Measurements from ENCODE around the gene ADAM8. TPM values are rescaled to one million over a fixed set of nuclear protein-coding genes. Genes with fewer than 3 reads are reported as not detected.

The ADAM8 gene
- total and polyA plus RNA-seq, 2 of the 8 experiments (the other 6 are each of a cell fraction or from before 2014, with no cell fraction given), result 4.6 TPM

DNA sequence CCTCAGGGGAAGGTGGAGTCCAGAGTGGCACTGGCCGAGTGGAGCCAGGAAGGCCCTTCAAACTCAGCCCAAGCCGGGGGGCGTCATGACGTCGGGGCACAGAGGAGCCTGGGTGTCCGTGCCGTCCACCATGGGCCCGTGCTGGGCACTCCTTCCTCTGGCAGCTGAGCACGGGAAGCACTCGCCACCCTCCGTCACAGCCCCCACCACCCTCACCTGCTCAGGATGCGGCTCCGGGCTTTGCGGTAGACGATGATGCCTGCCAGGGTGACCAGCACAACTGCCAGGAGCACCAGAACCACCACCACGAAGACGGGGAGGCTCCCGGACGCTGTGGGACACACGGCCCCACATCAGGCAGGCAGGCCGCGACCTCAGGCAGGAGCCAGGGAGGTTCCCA, 8.1 kb downstream of the ADAM8 start:
- H2AK5ac ChIP-seq (ENCODE audit: low read depth, low read length), result no peak overlapping the region; the same call in 1 of the 2 replicates
- DNase-seq (ENCODE audit: low read depth in 1 of 2, low spot score in 2 of 2) (no peak), FAIRE-seq (no peak)
- no peak overlapping the region for H3K23ac ChIP-seq (ENCODE audit: insufficient read length)
- H2BK5ac ChIP-seq (ENCODE audit: low read depth, low read length), result no peak overlapping the region
- H3K36me3 ChIP-seq (ENCODE audit: control insufficient read depth in 2 of 4, insufficient read depth in 4 of 4, low read length in 3 of 4), result no peaks in the 10 kb centered on the region
- no peak overlapping the region for H2BK12ac ChIP-seq (ENCODE audit: low read depth, low read length)
- H3K14ac ChIP-seq (ENCODE audit: insufficient read length), result no peak overlapping the region
- TF ChIP-seq, protein P1, sequence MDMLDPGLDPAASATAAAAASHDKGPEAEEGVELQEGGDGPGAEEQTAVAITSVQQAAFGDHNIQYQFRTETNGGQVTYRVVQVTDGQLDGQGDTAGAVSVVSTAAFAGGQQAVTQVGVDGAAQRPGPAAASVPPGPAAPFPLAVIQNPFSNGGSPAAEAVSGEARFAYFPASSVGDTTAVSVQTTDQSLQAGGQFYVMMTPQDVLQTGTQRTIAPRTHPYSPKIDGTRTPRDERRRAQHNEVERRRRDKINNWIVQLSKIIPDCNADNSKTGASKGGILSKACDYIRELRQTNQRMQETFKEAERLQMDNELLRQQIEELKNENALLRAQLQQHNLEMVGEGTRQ (IDR thresholded peaks at IDR 0.05; ENCODE audit: low read length), result no peak
- TF ChIP-seq, protein P2, sequence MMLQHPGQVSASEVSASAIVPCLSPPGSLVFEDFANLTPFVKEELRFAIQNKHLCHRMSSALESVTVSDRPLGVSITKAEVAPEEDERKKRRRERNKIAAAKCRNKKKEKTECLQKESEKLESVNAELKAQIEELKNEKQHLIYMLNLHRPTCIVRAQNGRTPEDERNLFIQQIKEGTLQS (IDR thresholded peaks at IDR 0.05; ENCODE audit: insufficient read depth, low read depth, low read length), result no peak
- TF ChIP-seq POLR2AphosphoS5 (IDR thresholded peaks at IDR 0.05; ENCODE audit: low read depth, low read length) (no peak), FOSL1 (IDR thresholded peaks at IDR 0.05; ENCODE audit: insufficient read depth, low read depth, low read length) (no peak), CBX8 (IDR thresholded peaks at IDR 0.05; ENCODE audit: borderline replicate concordance, low read depth, low read length) (no peak), BRCA1 (IDR thresholded peaks at IDR 0.05; ENCODE audit: low read depth, low read length) (no peak), JUN (IDR thresholded peaks at IDR 0.05; ENCODE audit: low read depth, low read length) (no peak)
- TF ChIP-seq, protein P3, sequence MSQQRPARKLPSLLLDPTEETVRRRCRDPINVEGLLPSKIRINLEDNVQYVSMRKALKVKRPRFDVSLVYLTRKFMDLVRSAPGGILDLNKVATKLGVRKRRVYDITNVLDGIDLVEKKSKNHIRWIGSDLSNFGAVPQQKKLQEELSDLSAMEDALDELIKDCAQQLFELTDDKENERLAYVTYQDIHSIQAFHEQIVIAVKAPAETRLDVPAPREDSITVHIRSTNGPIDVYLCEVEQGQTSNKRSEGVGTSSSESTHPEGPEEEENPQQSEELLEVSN (IDR thresholded peaks at IDR 0.05), result no peak
- peaks cover 0 to 1% of the 10 kb centered on the region in 2 experiments for H4K20me1 ChIP-seq (replicated peaks in 1 of 2; ENCODE audit: control insufficient read depth in 1 of 2, insufficient read depth in 2 of 2, low read length in 2 of 2)
- H2BK15ac ChIP-seq (ENCODE audit: low read length), result no peak overlapping the region
- no peak overlapping the region for H2BK120ac ChIP-seq (replicated peaks; ENCODE audit: low read depth, low read length)
- H3K4me2 ChIP-seq (ENCODE audit: insufficient read depth in 1 of 2, low read depth in 2 of 2, low read length in 2 of 2), result no peak overlapping the region
- no peak overlapping the region for H3K9ac ChIP-seq (replicated peaks in 1 of 4; ENCODE audit: extremely low read depth in 1 of 4, low read depth in 3 of 4, low read length in 3 of 4)
- ChIA-PET CTCF (ENCODE audit: partially characterized antibody) (interaction anchor here (0.9 to 3.5 kb wide), 6 partner anchors 9 to 125 kb away, joined by 3 to 15 read pairs (median 4); partner anchors contain the start of gene ADAM8), POLR2A (ENCODE audit: partially characterized antibody) (interaction anchor here (1.1 to 1.3 kb wide), 2 partner anchors 9 to 42 kb away, joined by 3 to 5 read pairs; no protein-coding TSS in a partner anchor)
- H4K8ac ChIP-seq (ENCODE audit: extremely low read depth, insufficient read depth, low read length), result 0 out of 2 replicates have a peak overlapping the region, but pooled peaks have one; percentile 25
- H3K56ac ChIP-seq (replicated peaks; ENCODE audit: insufficient read length, low read depth, low read length), result no peak overlapping the region
- H4K5ac ChIP-seq (ENCODE audit: insufficient read length, low read depth, low read length), result no peak overlapping the region
- no peaks in the 10 kb centered on the region for H3K79me2 ChIP-seq (ENCODE audit: control insufficient read depth in 1 of 2, insufficient read depth in 2 of 2, low read length in 2 of 2)
- no peak overlapping the region for H2AFZ ChIP-seq (ENCODE audit: low read length)
- no peak overlapping the region for H3K4ac ChIP-seq (replicated peaks; ENCODE audit: insufficient read length, low read depth, low read length)
- H3K79me1 ChIP-seq (ENCODE audit: low read depth, low read length), result no peaks in the 10 kb centered on the region
- no peaks in the 10 kb centered on the region for H3K23me2 ChIP-seq (ENCODE audit: low read depth, low read length)
- H3K4me3 ChIP-seq (ENCODE audit: extremely low read depth in 1 of 4, insufficient read depth in 2 of 4, low read depth in 3 of 4, low read length in 4 of 4), result no peak overlapping the region
- peaks cover 0 to 1% (median under 1%) of the 10 kb centered on the region in 4 experiments; a peak in 2 of 7 replicates for H3K27me3 ChIP-seq (replicated peaks in 1 of 4; ENCODE audit: control insufficient read depth in 3 of 4, extremely low read depth in 1 of 4, insufficient read depth in 3 of 4, low read length in 3 of 4)
- H3K27ac ChIP-seq (ENCODE audit: low read depth, low read length), result no peak overlapping the region
- H2BK20ac ChIP-seq (ENCODE audit: low read length), result no peak overlapping the region
- no peak overlapping the region for H4K91ac ChIP-seq (replicated peaks; ENCODE audit: insufficient read length, low read length)
- no peak overlapping the region for H3K18ac ChIP-seq (ENCODE audit: extremely low read depth, low read length)
- 95% methylated on average over 22 of the region's 22 CpGs; no CpG with 5 or more reads in 1 of the 2 experiments for WGBS, 2 experiments (ENCODE audit: extremely low coverage in 1 of 2, insufficient coverage in 1 of 2, insufficient read length in 1 of 2, insufficient replicate concordance in 2 of 2, low coverage in 1 of 2, low lambda C conversion rate in 2 of 2, missing lambda C conversion rate in 1 of 2)
- H3K4me1 ChIP-seq (replicated peaks in 1 of 4; ENCODE audit: control insufficient read depth in 3 of 4, insufficient read depth in 4 of 4, low read length in 3 of 4), result peaks cover 0 to 3% (median 0%) of the 10 kb centered on the region in 4 experiments; a peak in 3 of 7 replicates
- H3K9me3 ChIP-seq (ENCODE audit: insufficient read depth in 2 of 2, low read depth in 1 of 2, low read length in 1 of 2), result no peaks in the 10 kb centered on the region
